HUES64 (cell line): ENCODE results near the gene TSPAN31.

Source experiments
- H3K27ac ChIP-seq: 2 replicates; pipeline ENCODE4 v1.7.0; 2013; ENCODE audit warnings: low read depth, low read length, inconsistent platforms
- H3K27me3 ChIP-seq: 2 replicates; pipeline ENCODE4 v1.6.1; 2013; ENCODE audit warnings: mild to moderate bottlenecking, low read length; ENCODE audit not compliant: insufficient read depth
- H3K36me3 ChIP-seq: 2 replicates; pipeline ENCODE4 v1.6.1; 2013; ENCODE audit warnings: mild to moderate bottlenecking, low read length; ENCODE audit not compliant: insufficient read depth
- H3K4me1 ChIP-seq: 2 replicates; pipeline ENCODE4 v1.6.1; 2013; ENCODE audit warnings: mild to moderate bottlenecking, low read length, moderate library complexity; ENCODE audit not compliant: insufficient read depth
- H3K4me3 ChIP-seq: 2 replicates; pipeline ENCODE4 v1.5.1; 2013; ENCODE audit warnings: mild to moderate bottlenecking, low read length, moderate library complexity
- H3K9ac ChIP-seq: 2 replicates; pipeline ENCODE4 v1.6.1; 2013; ENCODE audit warnings: mild to moderate bottlenecking, low read depth, low read length
- H3K9me3 ChIP-seq: 2 replicates; pipeline ENCODE4 v1.6.1; 2013; ENCODE audit warnings: low read depth, low read length; ENCODE audit not compliant: insufficient read depth
- WGBS: fragments of 150-250, 120-280 bp; methylation state at CpG from one replicate; pipeline ENCODE4 v1.1.7; 2013; ENCODE audit warnings: missing lambda C conversion rate; 5-methylcytosine and 5-hydroxymethylcytosine counted together

The TSPAN31 gene

DNA sequence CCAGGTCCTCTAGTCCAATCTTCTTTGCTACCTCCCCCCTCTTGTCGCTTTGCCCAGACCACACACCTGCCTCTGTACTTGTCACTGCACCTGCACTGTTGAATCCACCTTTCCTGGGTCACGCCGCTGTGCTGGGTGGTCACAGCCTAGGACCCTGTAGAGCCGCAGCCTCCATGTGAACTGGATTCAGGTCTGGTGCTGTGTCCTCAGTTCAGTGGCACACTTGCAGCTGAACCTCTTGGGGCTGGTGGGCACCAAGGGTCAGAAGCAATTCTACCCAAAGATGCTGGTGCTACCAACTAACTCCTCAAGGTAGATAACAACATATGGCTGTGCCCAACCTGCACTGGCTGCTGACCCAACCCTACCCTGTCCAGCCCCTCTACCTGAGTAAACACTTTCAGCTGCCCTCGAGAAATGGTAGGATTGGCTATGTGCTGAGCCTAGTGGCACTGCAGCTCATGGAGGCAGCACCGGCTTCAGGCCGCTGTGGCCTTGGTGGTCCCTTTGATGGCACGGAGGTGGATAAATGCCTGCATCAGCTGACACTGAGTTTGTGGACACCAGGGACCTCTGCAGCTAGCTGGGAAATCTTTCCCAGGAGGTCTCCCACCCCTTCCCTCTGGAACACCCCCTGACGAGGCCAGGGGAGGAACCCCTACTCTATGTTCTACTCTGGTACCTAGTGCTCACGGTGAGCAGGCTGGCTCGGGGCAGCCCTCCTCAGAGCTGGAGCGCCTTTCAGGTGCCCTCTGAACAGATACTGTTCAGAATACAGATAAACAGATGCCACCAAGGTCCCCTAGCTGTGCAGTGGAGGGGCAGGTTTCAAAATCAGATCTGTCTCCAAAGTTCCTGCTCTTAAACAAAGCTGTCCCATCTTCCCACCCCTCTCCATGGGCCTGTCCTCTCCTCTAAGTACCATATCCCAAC lies 20.6 kb upstream of the TSPAN31 start:
- no peak overlapping the region for H3K4me3 ChIP-seq
- peaks cover 63% of the 10 kb centered on the region for H3K27me3 ChIP-seq
- peaks cover 16% of the 10 kb centered on the region for H3K36me3 ChIP-seq
- H3K9ac ChIP-seq, result no peak overlapping the region
- WGBS, result 81% methylated on average over 12 of the region's 12 CpGs
- no peaks in the 10 kb centered on the region for H3K9me3 ChIP-seq
- no peaks in the 10 kb centered on the region for H3K4me1 ChIP-seq
- H3K27ac ChIP-seq, result no peak overlapping the region

DNA sequence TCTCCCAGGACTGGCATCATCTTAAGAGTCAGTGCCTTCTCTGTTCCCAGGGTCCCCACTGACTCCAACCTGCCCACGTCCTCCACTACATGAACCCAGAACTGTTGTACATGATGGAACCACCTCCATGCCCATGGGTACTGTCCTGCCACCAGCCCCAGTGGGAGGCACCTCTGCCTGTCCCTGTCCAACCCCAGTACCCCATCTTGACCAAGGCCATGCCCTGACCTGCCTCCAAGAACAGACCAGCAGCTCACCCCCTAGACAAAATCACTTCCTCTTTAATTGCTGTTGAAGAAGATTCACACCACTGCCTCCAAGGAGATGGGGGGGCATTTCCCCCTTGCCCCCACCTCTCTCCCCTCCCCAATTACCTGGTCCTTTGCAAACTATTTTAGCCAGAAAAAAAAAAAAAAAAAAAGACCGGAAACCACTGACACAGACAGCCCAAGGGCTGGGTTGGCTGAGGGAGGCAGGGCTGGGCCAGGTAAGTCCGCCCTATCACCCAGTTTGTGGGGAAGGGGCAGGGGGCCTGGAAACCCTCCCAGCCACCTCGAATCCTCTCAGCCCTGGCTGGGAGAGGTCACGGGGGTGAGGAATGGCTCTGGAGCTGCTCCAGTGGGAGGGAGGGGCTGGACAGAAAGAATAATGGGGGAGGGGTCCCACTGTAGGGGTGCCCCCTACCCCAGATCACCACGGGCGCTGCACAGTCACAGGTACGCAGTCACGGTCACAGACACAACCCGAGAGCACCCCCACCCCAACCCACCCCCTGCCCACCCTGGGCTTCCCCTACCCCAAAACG lies 19.7 kb upstream of the TSPAN31 start:
- Histone ChIP-seq H3K36me3 (0 out of 2 replicates have a peak, but pooled peaks cover 9% of the 10 kb centered on the region), H3K27me3 (peaks cover 72% of the 10 kb centered on the region), H3K4me3 (no peak overlapping the region), H3K4me1 (no peaks in the 10 kb centered on the region), H3K9ac (no peak overlapping the region), H3K27ac (no peak overlapping the region), H3K9me3 (no peaks in the 10 kb centered on the region)
- WGBS, result 65% methylated on average over 10 of the region's 11 CpGs

DNA sequence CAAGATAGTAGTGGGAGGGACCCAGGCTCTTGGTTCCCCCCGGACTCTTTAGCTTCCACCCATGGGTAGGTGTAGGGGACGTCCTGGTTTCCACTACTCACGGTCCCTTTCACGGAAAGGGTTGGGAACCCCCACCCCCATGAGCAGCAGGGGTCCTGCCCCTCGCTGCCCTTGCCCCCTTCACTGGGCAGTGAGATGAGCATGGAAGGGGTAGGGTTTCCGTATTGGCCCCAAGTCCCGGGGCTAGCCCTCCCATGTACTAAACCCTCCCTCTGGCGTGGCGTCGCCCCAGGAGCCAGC lies 19.0 kb upstream of the TSPAN31 start:
- H3K4me1 ChIP-seq, result no peaks in the 10 kb centered on the region
- no peak overlapping the region for H3K27ac ChIP-seq
- H3K4me3 ChIP-seq, result peak overlapping the region; percentile 55
- WGBS, result 8% methylated on average over 8 of the region's 10 CpGs
- no peak overlapping the region for H3K9ac ChIP-seq
- 0 out of 2 replicates have a peak, but pooled peaks cover 6% of the 10 kb centered on the region for H3K36me3 ChIP-seq
- peaks cover 78% of the 10 kb centered on the region for H3K27me3 ChIP-seq
- H3K9me3 ChIP-seq, result no peaks in the 10 kb centered on the region

DNA sequence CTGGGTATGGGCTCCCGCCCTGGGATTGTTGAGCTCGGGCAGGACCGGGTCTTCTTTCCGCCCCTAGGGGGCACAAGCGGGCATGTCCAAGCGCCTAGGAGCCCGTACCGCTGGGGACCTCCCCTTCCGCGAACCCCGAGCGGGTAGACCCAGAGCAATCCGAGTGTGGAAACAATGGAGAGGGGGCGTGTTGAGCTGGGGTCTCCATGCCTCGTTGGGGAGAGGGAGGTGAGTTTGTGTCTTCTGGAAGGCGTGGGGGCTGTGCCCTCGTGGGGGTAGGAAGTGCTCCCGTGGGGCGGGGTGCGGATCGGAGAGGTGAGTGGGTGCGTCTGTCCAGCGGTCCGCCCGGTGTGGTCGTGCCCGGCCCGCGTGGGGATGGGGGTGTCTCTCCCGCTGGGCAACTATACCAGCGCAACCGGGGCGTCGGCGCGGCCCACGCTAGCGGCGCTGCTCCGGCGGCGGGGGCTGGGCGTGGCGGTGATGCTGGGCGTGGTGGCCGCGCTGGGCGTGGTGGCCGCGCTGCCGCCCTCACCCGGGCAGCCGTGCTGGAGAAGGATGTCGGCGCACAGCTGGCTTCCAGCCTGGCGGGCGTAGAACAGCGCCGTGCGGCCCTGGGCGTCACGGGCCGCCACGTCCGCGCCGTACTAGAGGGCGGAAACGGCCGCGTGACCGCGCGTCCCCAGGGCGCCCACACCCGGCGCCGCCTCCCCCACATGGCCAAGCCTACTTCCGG lies 18.5 kb upstream of the TSPAN31 start:
- 0 out of 2 replicates have a peak, but pooled peaks cover 3% of the 10 kb centered on the region for H3K36me3 ChIP-seq
- peaks cover 84% of the 10 kb centered on the region for H3K27me3 ChIP-seq
- no peak overlapping the region for H3K27ac ChIP-seq
- no peaks in the 10 kb centered on the region for H3K4me1 ChIP-seq
- no peak overlapping the region for H3K9ac ChIP-seq
- 3% methylated on average over 79 of the region's 79 CpGs for WGBS
- no peaks in the 10 kb centered on the region for H3K9me3 ChIP-seq
- peak overlapping the region; percentile 55 for H3K4me3 ChIP-seq

DNA sequence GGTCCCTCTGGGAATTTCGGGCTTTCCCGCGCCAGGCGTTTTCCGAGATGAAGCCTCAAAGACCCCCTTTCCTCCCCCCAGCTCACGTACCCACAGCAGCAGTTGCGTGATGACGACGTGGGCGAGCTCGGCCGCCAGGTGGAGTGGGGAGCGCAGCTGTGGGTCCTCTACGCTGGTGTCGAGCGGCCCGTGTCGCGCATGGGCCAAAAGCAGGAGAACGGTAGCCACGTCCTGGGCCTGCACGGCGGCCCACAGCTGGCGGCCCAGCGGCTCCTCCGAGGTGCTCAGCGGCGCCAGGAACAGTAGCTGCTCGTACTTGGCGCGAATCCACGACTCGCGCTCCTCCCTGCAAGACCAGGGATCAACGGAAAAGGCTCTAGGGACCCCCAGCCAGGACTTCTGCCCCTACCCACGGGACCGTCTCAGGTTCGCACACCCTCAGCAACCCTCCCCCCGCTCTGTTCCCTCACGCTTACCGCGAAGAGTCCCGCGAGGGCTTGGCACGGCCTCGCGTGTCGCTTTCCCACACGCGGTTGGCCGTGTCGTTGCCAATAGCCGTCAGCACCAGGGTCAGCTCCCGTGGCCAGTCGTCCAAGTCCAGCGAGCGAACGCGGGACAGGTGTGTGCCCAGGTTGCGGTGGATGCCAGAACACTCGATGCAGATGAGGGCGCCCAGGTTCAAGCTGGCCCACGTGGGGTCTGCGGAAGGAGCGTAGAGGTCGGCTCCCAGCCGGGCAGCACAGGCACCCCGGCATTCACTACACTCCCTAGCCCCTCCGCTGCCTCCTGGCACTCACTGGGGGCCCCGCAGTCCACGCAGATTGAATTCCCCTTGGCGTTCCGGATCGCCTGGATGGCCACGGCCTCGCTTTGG lies 17.7 kb upstream of the TSPAN31 start:
- no peaks in the 10 kb centered on the region for H3K9me3 ChIP-seq
- peak overlapping the region; percentile 55 for H3K4me3 ChIP-seq
- H3K9ac ChIP-seq, result no peak overlapping the region
- WGBS, result 12% methylated on average over 76 of the region's 76 CpGs
- H3K36me3 ChIP-seq, result no peaks in the 10 kb centered on the region
- H3K27me3 ChIP-seq, result peaks cover 92% of the 10 kb centered on the region
- no peaks in the 10 kb centered on the region for H3K4me1 ChIP-seq
- no peak overlapping the region for H3K27ac ChIP-seq

DNA sequence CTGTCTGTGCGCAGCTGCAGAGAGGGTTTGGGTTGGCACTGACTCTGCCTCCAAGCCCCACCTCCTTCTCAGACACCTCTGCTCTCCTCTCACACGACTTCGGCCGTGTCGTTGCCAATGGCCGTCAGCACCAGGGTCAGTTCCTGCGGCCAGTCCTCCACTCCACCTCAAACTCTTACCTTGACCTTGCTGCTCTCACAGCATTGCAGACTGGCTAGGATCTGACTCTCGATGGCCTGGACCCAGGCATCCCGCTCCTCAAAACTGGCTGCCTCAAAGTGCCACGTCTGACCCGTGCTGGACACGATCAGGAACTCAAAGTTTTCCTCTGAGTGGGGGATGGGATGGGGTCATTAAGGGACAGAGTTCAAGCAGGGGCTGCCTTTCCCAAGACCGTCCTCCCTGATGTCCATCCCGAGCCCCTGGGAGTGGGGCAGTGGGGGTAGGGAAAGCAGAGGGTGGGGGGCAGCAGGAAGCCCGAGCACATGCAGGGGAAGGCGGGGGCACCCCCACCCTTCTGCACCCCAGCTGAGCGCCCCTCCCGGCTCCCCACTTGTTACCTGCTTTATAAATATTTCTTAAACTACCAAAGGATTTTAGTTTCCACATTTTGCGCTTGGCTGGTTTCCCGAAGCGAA lies 17.0 kb upstream of the TSPAN31 start:
- Histone ChIP-seq H3K9me3 (no peaks in the 10 kb centered on the region), H3K27ac (no peak overlapping the region), H3K4me3 (peak overlapping the region; percentile 55), H3K9ac (no peak overlapping the region), H3K4me1 (no peaks in the 10 kb centered on the region), H3K36me3 (no peaks in the 10 kb centered on the region), H3K27me3 (peaks cover 97% of the 10 kb centered on the region)
- WGBS, result 36% methylated on average over 21 of the region's 21 CpGs

DNA sequence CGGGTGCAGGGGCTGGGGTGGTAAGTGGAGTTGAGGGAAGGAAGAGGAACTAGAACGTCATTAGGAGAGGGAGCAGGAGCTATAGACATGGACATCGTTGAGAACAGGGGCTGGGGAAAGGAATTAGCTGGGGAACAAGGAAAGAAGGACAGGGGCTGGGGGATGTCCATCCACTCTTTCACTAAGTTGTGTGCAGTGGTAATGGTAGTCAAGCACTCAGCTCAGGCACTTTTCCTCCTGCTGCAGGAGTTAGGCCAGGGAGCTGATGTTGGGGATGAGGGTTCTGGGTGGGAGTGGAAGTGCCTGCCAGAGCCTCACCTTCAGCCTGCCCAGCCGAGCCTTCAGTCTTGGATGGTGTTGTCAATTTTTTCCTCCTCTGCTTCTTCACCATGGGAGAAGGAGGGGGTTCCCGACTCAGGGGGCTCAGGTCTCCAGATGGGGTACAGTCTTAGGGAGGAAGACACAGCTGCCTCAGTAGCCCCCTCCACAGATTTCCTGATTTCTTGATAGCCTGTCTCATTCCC lies 15.5 kb upstream of the TSPAN31 start:
- Histone ChIP-seq H3K36me3 (no peaks in the 10 kb centered on the region), H3K4me3 (no peak overlapping the region), H3K4me1 (no peaks in the 10 kb centered on the region), H3K9me3 (no peaks in the 10 kb centered on the region), H3K9ac (no peak overlapping the region), H3K27me3 (peaks cover 97% of the 10 kb centered on the region), H3K27ac (no peak overlapping the region)
- 47% methylated on average over 4 of the region's 5 CpGs for WGBS

DNA sequence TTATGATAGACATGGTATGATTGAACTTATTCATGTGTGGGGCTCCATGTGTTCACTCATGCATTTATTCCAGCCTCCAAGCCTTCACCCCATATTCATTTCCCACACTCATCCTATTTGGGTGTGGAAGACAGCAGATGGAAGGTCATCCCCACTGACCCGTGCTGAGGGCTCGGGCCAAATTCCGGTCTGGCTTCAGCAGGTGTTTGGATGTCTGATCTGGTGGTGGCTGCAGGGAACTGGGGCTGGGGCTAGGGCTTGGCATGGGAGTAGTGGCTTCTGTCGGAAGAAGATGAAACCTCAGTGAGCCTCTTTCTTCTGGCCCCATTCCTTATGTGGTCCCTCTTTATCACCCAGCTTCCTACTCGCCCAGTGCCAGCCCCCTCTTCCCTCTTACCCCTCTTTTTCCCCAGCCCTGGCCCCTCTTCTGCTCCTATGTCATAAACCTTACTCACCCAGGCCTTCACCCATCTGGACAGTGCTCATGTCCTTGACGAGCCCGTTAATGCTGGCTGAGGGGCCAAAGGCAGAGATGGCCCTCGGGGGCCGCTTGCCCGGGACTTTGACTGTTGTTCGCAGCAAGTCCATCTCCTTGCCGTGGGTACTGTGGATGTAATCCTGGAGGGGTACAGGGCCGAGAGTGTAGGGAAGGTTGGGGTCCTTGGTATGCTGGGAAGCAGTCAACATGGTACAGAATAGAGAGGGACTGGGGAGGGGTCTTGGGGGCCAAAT lies 14.3 kb upstream of the TSPAN31 start:
- Histone ChIP-seq H3K27me3 (peaks cover 98% of the 10 kb centered on the region), H3K4me1 (no peaks in the 10 kb centered on the region), H3K9ac (no peak overlapping the region), H3K27ac (no peak overlapping the region), H3K4me3 (no peak overlapping the region), H3K36me3 (no peaks in the 10 kb centered on the region), H3K9me3 (no peaks in the 10 kb centered on the region)
- WGBS, result 75% methylated on average over 13 of the region's 13 CpGs

DNA sequence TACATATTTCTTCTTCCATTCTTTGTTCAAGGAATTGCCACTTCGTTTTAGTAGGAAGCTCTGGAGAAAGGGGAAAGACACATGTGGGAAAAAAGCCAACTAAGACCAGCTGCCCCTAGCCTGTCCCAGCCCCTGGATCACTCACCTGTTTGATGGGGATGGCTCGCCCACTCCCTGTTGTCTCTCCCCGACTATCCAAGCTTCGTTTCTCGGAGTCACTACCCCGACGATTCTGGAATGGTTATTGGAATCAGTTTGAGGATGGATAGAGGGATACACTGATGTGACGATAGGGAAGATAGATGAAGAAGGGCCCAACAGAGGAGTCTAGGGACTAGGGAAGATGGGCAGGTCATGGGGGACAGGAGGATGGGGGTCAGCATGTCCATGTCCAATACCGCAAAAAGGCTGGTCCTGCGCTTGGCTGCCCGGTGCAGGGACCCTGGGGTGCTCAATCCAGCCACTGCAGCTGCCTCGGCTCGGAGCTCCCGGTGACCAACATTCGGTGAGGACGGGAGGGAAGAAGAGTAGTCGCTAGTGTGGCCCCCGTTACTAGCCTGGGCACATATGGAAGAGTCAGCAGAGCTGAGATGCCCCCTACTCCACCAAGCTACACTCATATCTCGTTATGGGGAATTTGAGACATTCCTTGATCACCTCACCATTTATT lies 13.3 kb upstream of the TSPAN31 start:
- Histone ChIP-seq H3K9ac (no peak overlapping the region), H3K27me3 (peaks cover 99% of the 10 kb centered on the region)
- 80% methylated on average over 18 of the region's 19 CpGs for WGBS

More for the DNA sequence above, 13.3 kb upstream of the TSPAN31 start:
- no peaks in the 10 kb centered on the region for H3K9me3 ChIP-seq
- H3K27ac ChIP-seq, result no peak overlapping the region
- H3K4me3 ChIP-seq, result no peak overlapping the region
- H3K4me1 ChIP-seq, result peaks cover 2% of the 10 kb centered on the region
- H3K36me3 ChIP-seq, result no peaks in the 10 kb centered on the region
